DMS153 treated with DMSO at 0.1 percent for 48 hours (cell line): ENCODE results near the gene ZNF407.

ENCODE experiments used
- DNase-seq: peaks from one replicate; lab custom pipeline; 2025; ENCODE audit not compliant: unreplicated experiment; lab: John Stamatoyannopoulos, UW

ZNF407 gene

GRCh38 chr18:74995419-74995736 lies 397.7 kb downstream of the ZNF407 start:
- DNase-seq = no peak

GRCh38 chr18:74996055-74996454 lies 398.4 kb downstream of the ZNF407 start:
- peak; percentile 54 for DNase-seq

GRCh38 chr18:74996996-74997395 lies 399.3 kb downstream of the ZNF407 start:
- peak; percentile 38 for DNase-seq

GRCh38 chr18:75000920-75001319 lies 403.2 kb downstream of the ZNF407 start:
- DNase-seq = no peak

GRCh38 chr18:75003039-75003438 lies 405.4 kb downstream of the ZNF407 start:
- DNase-seq = no peak

- DNase-seq = no peak
Measured at GRCh38 chr18:75003764-75004690, 406.4 kb downstream of the ZNF407 start.

- no peak for DNase-seq
Measured at GRCh38 chr18:75005626-75006025, 408.0 kb downstream of the ZNF407 start.

GRCh38 chr18:75008186-75008585 lies 410.5 kb downstream of the ZNF407 start:
- DNase-seq = no peak

- DNase-seq = no peak
Measured at GRCh38 chr18:75009296-75009695, 411.6 kb downstream of the ZNF407 start.

- no peak for DNase-seq
Measured at GRCh38 chr18:75009878-75010277, 412.2 kb downstream of the ZNF407 start.

GRCh38 chr18:75010278-75010677 lies 412.6 kb downstream of the ZNF407 start:
- DNase-seq = no peak

GRCh38 chr18:75010689-75011088 lies 413.0 kb downstream of the ZNF407 start:
- DNase-seq = no peak

GRCh38 chr18:75016025-75016717 lies 418.5 kb downstream of the ZNF407 start:
- DNase-seq = no peak

GRCh38 chr18:75023473-75023872 lies 425.8 kb downstream of the ZNF407 start:
- DNase-seq = no peak

- no peak for DNase-seq
Measured at GRCh38 chr18:75024871-75025270, 427.2 kb downstream of the ZNF407 start.

- DNase-seq = no peak
Measured at GRCh38 chr18:75025573-75025972, 427.9 kb downstream of the ZNF407 start.

- DNase-seq = no peak
Measured at GRCh38 chr18:75029481-75029880, 431.8 kb downstream of the ZNF407 start.

- no peak for DNase-seq
Measured at GRCh38 chr18:75031717-75032317, 434.1 kb downstream of the ZNF407 start.

GRCh38 chr18:75033516-75033915 lies 435.8 kb downstream of the ZNF407 start:
- no peak for DNase-seq

- no peak for DNase-seq
Measured at GRCh38 chr18:75034937-75035336, 437.3 kb downstream of the ZNF407 start.

GRCh38 chr18:75035928-75036327 lies 438.3 kb downstream of the ZNF407 start:
- no peak for DNase-seq
